GM21360 (cell line): Measurements from ENCODE around the gene ATL2.
"Not testable (repeated sequence)": the region's sequence is repeated elsewhere in the genome, so short reads cannot be mapped to it uniquely, and the experiment has no call there.

Experiments
- ATAC-seq: cut with Tn5 transposase; IDR thresholded peaks from one replicate; pipeline ENCODE4 v1.9.1; 2021; ENCODE audit warnings: mild to moderate bottlenecking, moderate library complexity; ENCODE audit not compliant: unreplicated experiment

ATL2 gene

GRCh38 chr2:38336621-38337020 lies 40.5 kb downstream of the ATL2 start:
- ATAC-seq: no peak

- ATAC-seq: no peak
Observed at GRCh38 chr2:38330754-38331153, 46.3 kb downstream of the ATL2 start.

- no peak for ATAC-seq
Observed at GRCh38 chr2:38327580-38327979, 49.5 kb downstream of the ATL2 start.

- no peak for ATAC-seq
Observed at GRCh38 chr2:38323623-38324022, 53.5 kb downstream of the ATL2 start.

GRCh38 chr2:38322224-38322914 lies 54.7 kb downstream of the ATL2 start:
- no peak for ATAC-seq

GRCh38 chr2:38319240-38319639 lies 57.8 kb downstream of the ATL2 start:
- not testable (repeated sequence) for ATAC-seq

- ATAC-seq: no peak
Observed at GRCh38 chr2:38317725-38318124, 59.3 kb downstream of the ATL2 start.

GRCh38 chr2:38315707-38316333 lies 61.3 kb downstream of the ATL2 start:
- no peak for ATAC-seq

GRCh38 chr2:38308821-38309220 lies 68.3 kb downstream of the ATL2 start:
- no peak for ATAC-seq

- peak; percentile 9 for ATAC-seq
Observed at GRCh38 chr2:38301969-38302702, 74.9 kb downstream of the ATL2 start.

- ATAC-seq: peak; percentile 62
Observed at GRCh38 chr2:38301340-38301968, 75.6 kb downstream of the ATL2 start.

- no peak for ATAC-seq
Observed at GRCh38 chr2:38298539-38298938, 78.5 kb downstream of the ATL2 start.

- ATAC-seq: no peak
Observed at GRCh38 chr2:38296197-38296780, 80.8 kb downstream of the ATL2 start.

GRCh38 chr2:38294597-38294996 lies 82.5 kb downstream of the ATL2 start:
- ATAC-seq: no peak

- ATAC-seq: no peak
Observed at GRCh38 chr2:38293152-38293865, 83.8 kb downstream of the ATL2 start.

GRCh38 chr2:38290332-38290731 lies 86.7 kb downstream of the ATL2 start:
- ATAC-seq: no peak

- ATAC-seq: no peak
Observed at GRCh38 chr2:38284971-38285370, 92.1 kb downstream of the ATL2 start.

- no peak for ATAC-seq
Observed at GRCh38 chr2:38281095-38281742, 95.9 kb downstream of the ATL2 start.

GRCh38 chr2:38279201-38279600 lies 97.9 kb downstream of the ATL2 start:
- ATAC-seq: no peak

- ATAC-seq: not testable (repeated sequence)
Observed at GRCh38 chr2:38278117-38278438, 99.0 kb downstream of the ATL2 start.
